ENCODE measurements around the gene CYSRT1. TPM values are rescaled to one million over a fixed set of nuclear protein-coding genes. Genes with fewer than 3 reads are reported as not detected.

CYSRT1 gene
- total RNA-seq, 1 experiment from 2014 or later: 0.59 TPM

DNA sequence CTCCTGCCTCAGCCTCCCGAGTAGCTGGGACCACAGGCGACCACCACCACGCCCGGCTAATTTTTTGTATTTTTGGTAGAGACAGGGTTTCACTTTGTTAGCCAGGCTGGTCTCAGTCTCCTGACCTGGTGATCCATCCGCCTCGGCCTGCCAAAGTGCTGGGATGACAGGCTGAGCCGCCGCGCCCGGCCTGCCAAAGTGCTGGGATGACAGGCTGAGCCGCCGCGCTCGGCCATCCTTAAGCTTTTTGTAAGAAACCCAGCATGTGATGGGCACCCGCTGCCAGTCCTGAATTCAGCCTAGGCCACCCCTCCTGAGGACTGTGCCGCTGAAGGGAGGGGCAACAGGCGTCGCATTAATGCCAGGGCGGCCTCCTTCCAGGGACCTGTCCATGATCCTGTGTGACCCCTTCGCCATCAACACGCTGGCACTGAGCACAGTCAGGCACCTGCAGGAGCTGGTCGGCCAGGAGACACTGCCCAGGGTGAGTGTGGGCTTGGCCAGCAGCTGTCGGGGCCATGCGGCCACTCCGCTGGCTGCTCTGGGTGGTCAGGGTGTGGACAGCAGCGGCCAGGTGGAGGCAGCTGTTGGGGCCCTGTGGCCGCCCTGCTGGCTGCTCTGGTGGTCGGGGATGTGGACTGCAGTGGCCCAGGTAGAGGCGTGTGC, 40.7 kb downstream of the CYSRT1 start:
- DNase-seq (ENCODE audit: extremely low read depth, low read depth): no peak

GRCh38 chr9:137266162-137266527, 41.2 kb downstream of the CYSRT1 start:
- DNase-seq (ENCODE audit: extremely low read depth, low read depth): no peak

DNA sequence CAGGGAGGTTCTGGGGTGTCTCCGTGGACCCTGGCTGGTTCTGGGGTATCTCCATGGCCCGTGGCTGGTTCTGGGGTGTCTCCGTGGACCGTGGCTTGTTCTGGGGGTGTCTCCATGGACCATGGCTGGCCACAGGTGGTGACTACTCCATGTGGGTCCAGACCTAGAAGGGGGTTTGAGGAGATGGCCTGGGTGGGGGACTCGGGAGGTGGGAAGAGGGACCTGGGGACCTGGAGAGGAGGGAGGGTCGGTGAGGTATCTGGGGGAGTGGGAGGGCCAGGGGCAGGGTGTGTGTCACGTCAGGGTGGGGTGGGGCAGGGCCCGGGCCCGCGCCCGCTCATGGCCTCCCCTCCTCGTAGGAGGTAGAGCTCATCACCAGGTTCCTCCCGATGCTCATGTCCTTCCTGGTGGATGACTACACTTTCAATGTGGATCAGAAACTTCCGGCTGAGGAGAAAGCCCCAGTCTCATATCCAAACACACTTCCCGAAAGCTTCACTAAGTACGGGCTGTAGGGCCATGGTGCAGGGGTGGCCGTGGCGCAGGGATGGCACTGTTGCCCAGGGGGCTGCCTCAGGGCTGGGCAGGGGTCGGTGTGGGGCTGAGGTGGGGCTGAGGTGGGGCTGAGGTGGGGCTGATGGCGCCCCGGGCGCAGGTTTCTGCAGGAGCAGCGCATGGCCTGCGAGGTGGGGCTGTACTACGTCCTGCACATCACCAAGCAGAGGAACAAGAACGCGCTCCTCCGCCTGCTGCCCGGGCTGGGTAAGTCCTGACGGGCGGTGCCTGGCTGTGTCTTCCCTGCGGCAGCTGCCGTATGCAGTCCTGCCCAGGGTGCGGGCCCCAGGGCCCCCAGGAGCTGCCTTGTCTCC, 41.8 kb downstream of the CYSRT1 start:
- DNase-seq (ENCODE audit: extremely low read depth, low read depth): no peak

GRCh38 chr9:137267933-137268355, 43.0 kb downstream of the CYSRT1 start:
- no peak for DNase-seq (ENCODE audit: extremely low read depth, low read depth)

GRCh38 chr9:137268538-137269201, 43.7 kb downstream of the CYSRT1 start:
- no peak for DNase-seq (ENCODE audit: extremely low read depth, low read depth)

GRCh38 chr9:137269231-137269772, 44.3 kb downstream of the CYSRT1 start:
- no peak for DNase-seq (ENCODE audit: extremely low read depth, low read depth)

- DNase-seq (ENCODE audit: extremely low read depth, low read depth): no peak
Observed at GRCh38 chr9:137270929-137271695, 46.1 kb downstream of the CYSRT1 start.

DNA sequence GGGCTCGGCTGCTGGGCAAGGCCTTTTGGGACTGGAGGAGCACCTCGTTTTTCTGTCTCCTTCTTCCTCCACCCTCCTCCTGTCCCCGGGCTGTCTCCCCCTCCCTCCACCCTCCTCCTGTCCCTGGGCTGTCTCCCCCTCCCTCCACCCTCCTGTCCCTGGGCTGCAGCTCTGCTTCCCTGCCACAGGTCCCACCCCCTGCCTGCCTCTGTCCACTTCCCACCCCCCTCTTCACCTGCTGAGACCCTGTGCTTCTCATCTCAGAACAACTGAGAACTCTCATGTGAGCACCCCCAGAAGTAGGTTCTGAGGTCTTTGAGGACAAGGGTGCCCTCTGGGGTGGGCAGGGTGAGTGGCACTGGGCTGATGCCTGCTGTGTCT, 46.7 kb downstream of the CYSRT1 start:
- DNase-seq (ENCODE audit: extremely low read depth, low read depth): no peak

- DNase-seq (ENCODE audit: extremely low read depth, low read depth): no peak
Observed at GRCh38 chr9:137272241-137273094, 47.5 kb downstream of the CYSRT1 start.

- DNase-seq (ENCODE audit: extremely low read depth, low read depth): no peak
Observed at GRCh38 chr9:137273095-137273490, 48.1 kb downstream of the CYSRT1 start.

DNA sequence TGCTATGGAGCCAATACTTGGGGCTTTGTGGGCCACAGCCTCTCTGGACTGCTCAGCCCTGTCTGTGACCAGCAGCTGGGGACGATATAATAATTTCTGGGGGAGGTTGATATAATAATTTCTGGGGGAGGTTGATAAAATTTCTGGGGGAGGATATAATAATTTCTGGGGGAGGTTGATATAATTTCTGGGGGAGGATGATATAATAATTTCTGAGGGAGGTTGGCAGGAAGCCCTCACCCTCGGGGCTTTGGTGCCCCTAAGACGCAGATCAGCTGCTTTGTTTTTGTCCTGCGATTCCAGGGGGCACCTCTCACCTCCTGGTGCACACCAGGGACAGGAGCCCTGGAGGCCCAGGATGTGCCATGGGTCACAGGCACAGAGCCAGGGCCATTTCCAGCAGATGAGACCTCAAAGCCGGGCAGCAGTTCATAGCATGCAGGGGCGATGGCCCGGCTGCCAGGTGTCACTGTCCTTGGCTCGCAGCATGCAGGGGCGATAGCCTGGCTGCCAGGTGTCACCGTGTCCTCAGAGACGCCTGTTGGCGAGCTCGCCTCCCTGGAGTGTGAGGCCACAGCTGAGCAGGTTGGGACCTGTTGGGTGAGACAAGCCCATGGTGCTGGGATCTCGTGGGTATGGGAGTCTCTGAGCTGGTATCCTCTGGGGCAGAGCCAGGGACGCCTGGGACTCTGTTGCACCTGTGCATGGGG, 48.8 kb downstream of the CYSRT1 start:
- no peak for DNase-seq (ENCODE audit: extremely low read depth, low read depth)

DNA sequence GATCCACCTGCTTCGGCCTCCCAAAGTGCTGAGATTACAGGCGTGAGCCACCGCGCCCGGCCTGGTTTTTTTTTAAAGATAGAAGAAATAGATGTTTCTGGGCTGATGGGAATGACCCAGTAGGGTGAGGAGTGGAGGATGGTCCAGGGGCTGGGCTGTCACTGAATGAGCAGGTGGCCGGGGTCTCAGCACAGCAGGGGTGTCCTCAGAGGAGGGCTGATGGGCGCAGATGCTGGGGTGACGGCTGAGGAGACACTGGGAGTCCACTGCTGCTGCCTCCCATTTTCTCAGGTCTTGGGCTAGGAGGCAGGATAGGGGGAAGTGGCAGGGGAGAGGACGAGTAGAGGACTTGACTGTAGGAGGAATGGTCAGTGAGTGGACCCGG, 50.2 kb downstream of the CYSRT1 start:
- DNase-seq (ENCODE audit: extremely low read depth, low read depth): no peak

Other genes starting within 250 kb of the CYSRT1 start
- gene PTGDS, start 247.7 kb upstream of the CYSRT1 start, total RNA-seq (2014; rRNA removed; shearing (Covaris generic)): not detected in 2 replicates
- not detected in 2 replicates for gene LCNL1, start 242.2 kb upstream of the CYSRT1 start, total RNA-seq (2014; rRNA removed; shearing (Covaris generic))
- 35.4 and 39.4 TPM in 2 replicates for gene PAXX, start 232.8 kb upstream of the CYSRT1 start, total RNA-seq (2014; rRNA removed; shearing (Covaris generic))
- 0.17 TPM in 1 of 2 replicates, not detected in the other for gene CLIC3, start 228.6 kb upstream of the CYSRT1 start, total RNA-seq (2014; rRNA removed; shearing (Covaris generic))
- 21.0 and 25.0 TPM in 2 replicates for gene ABCA2, start 196.9 kb upstream of the CYSRT1 start, total RNA-seq (2014; rRNA removed; shearing (Covaris generic))
- gene FUT7, start 193.1 kb upstream of the CYSRT1 start, total RNA-seq (2014; rRNA removed; shearing (Covaris generic)): not detected in 2 replicates
- 30.3 and 35.5 TPM in 2 replicates for gene NPDC1, start 179.0 kb upstream of the CYSRT1 start, total RNA-seq (2014; rRNA removed; shearing (Covaris generic))
- gene ENTPD2, start 171.1 kb upstream of the CYSRT1 start, total RNA-seq (2014; rRNA removed; shearing (Covaris generic)): not detected in 2 replicates
- gene SAPCD2, start 154.6 kb upstream of the CYSRT1 start, total RNA-seq (2014; rRNA removed; shearing (Covaris generic)): 32.4 and 43.6 TPM in 2 replicates
- gene UAP1L1, start 147.7 kb upstream of the CYSRT1 start, total RNA-seq (2014; rRNA removed; shearing (Covaris generic)): 3.6 and 4.0 TPM in 2 replicates
- 53.6 and 55.5 TPM in 2 replicates for gene MAN1B1, start 138.2 kb upstream of the CYSRT1 start, total RNA-seq (2014; rRNA removed; shearing (Covaris generic))
- 111 and 116 TPM in 2 replicates for gene DPP7, start 110.4 kb upstream of the CYSRT1 start, total RNA-seq (2014; rRNA removed; shearing (Covaris generic))
- not detected in 2 replicates for gene GRIN1, start 86.0 kb upstream of the CYSRT1 start, total RNA-seq (2014; rRNA removed; shearing (Covaris generic))
- gene LRRC26, start 55.1 kb upstream of the CYSRT1 start, total RNA-seq (2014; rRNA removed; shearing (Covaris generic)): not detected in 2 replicates
- not detected in 2 replicates for gene TMEM210, start 53.1 kb upstream of the CYSRT1 start, total RNA-seq (2014; rRNA removed; shearing (Covaris generic))
- gene ANAPC2, start 36.6 kb upstream of the CYSRT1 start, total RNA-seq (2014; rRNA removed; shearing (Covaris generic)): 11.0 and 16.1 TPM in 2 replicates
- gene SSNA1, start 36.5 kb upstream of the CYSRT1 start, total RNA-seq (2014; rRNA removed; shearing (Covaris generic)): 59.3 and 66.1 TPM in 2 replicates
- 7.4 and 8.2 TPM in 2 replicates for gene TPRN, start 24.4 kb upstream of the CYSRT1 start, total RNA-seq (2014; rRNA removed; shearing (Covaris generic))
- gene TMEM203, start 19.5 kb upstream of the CYSRT1 start, total RNA-seq (2014; rRNA removed; shearing (Covaris generic)): 38.8 and 39.8 TPM in 2 replicates
- gene NDOR1, start 19.5 kb upstream of the CYSRT1 start, total RNA-seq (2014; rRNA removed; shearing (Covaris generic)): 11.1 and 13.5 TPM in 2 replicates
- gene RNF208, start 2.9 kb upstream of the CYSRT1 start, total RNA-seq (2014; rRNA removed; shearing (Covaris generic)): 0.37 and 0.40 TPM in 2 replicates
- not detected in 2 replicates for gene RNF224, start 2.3 kb downstream of the CYSRT1 start, total RNA-seq (2014; rRNA removed; shearing (Covaris generic))
- gene SLC34A3, start 5.7 kb downstream of the CYSRT1 start, total RNA-seq (2014; rRNA removed; shearing (Covaris generic)): not detected in 2 replicates
- gene TUBB4B, start 16.1 kb downstream of the CYSRT1 start, total RNA-seq (2014; rRNA removed; shearing (Covaris generic)): 167 and 171 TPM in 2 replicates
- gene STPG3, start 26.1 kb downstream of the CYSRT1 start, total RNA-seq (2014; rRNA removed; shearing (Covaris generic)): not detected in 2 replicates
- gene NELFB, start 30.2 kb downstream of the CYSRT1 start, total RNA-seq (2014; rRNA removed; shearing (Covaris generic)): 41.5 and 43.8 TPM in 2 replicates
- gene TOR4A, start 52.6 kb downstream of the CYSRT1 start, total RNA-seq (2014; rRNA removed; shearing (Covaris generic)): 30.5 and 32.0 TPM in 2 replicates
- gene NRARP, start 77.1 kb downstream of the CYSRT1 start, total RNA-seq (2014; rRNA removed; shearing (Covaris generic)): 5.1 and 8.9 TPM in 2 replicates
- gene EXD3, start 198.0 kb downstream of the CYSRT1 start, total RNA-seq (2014; rRNA removed; shearing (Covaris generic)): 8.4 and 12.8 TPM in 2 replicates
- gene NOXA1, start 198.2 kb downstream of the CYSRT1 start, total RNA-seq (2014; rRNA removed; shearing (Covaris generic)): 0.92 and 2.0 TPM in 2 replicates
- gene ENTPD8, start 216.2 kb downstream of the CYSRT1 start, total RNA-seq (2014; rRNA removed; shearing (Covaris generic)): not detected in 2 replicates
- 34.9 and 36.8 TPM in 2 replicates for gene NSMF, start 234.2 kb downstream of the CYSRT1 start, total RNA-seq (2014; rRNA removed; shearing (Covaris generic))